HPDE6-E6E7 (cell line): ENCODE results near the gene MMP3.
A peak's percentile ranks its signal among the peaks of the same experiment; 100 is the strongest.
"Not testable (repeated sequence)": the region's sequence is repeated elsewhere in the genome, so short reads cannot be mapped to it uniquely, and the experiment has no call there.

Source experiments
- DNase-seq: peaks from one replicate; pipeline ENCODE4 v3.0.0; 2011; ENCODE audit warnings: missing footprints; ENCODE audit errors: extremely low spot score

MMP3 gene

GRCh38 chr11:102843489-102843888 is at the start of gene MMP3:
Gene MMP3, minus strand, starts transcription at chr11:102843609. Its CDS starts 63 bp downstream, at chr11:102843546.
- no peak for DNase-seq

GRCh38 chr11:102891736-102892135 is 48.3 kb upstream of the MMP3 start:
- DNase-seq: no peak

GRCh38 chr11:102886999-102887398 is 43.6 kb upstream of the MMP3 start:
- DNase-seq: no peak

- DNase-seq: no peak
Measured at GRCh38 chr11:102883141-102883540, 39.7 kb upstream of the MMP3 start.

GRCh38 chr11:102882389-102883024 is 39.1 kb upstream of the MMP3 start:
- no peak for DNase-seq

- DNase-seq: no peak
Measured at GRCh38 chr11:102879801-102880200, 36.4 kb upstream of the MMP3 start.

GRCh38 chr11:102878595-102878994 is 35.2 kb upstream of the MMP3 start:
- DNase-seq: no peak

GRCh38 chr11:102874852-102875251 is 31.4 kb upstream of the MMP3 start, which contains the start of gene MMP12:
Gene MMP12, minus strand, starts transcription at chr11:102874982. Its CDS starts 45 bp downstream, at chr11:102874937.
- no peak for DNase-seq

GRCh38 chr11:102869354-102869964 is 26.1 kb upstream of the MMP3 start:
- not testable (repeated sequence) for DNase-seq

GRCh38 chr11:102868339-102868738 is 24.9 kb upstream of the MMP3 start:
- DNase-seq: no peak

GRCh38 chr11:102864724-102865123 is 21.3 kb upstream of the MMP3 start:
- DNase-seq: no peak

GRCh38 chr11:102853956-102854355 is 10.5 kb upstream of the MMP3 start:
- peak; percentile 58 for DNase-seq

- no peak for DNase-seq
Measured at GRCh38 chr11:102853055-102853454, 9.6 kb upstream of the MMP3 start.

GRCh38 chr11:102850973-102851745 is 7.8 kb upstream of the MMP3 start:
- peak; percentile 52 for DNase-seq

GRCh38 chr11:102849311-102849710 is 5.9 kb upstream of the MMP3 start:
- peak; percentile 33 for DNase-seq

- peak; percentile 26 for DNase-seq
Measured at GRCh38 chr11:102846292-102846691, 2.9 kb upstream of the MMP3 start.

- DNase-seq: no peak
Measured at GRCh38 chr11:102842930-102843329, 479 bp downstream of the MMP3 start.

GRCh38 chr11:102840018-102840417 is 3.4 kb downstream of the MMP3 start:
- no peak for DNase-seq

GRCh38 chr11:102837646-102838045 is 5.8 kb downstream of the MMP3 start:
- DNase-seq: no peak

- no peak for DNase-seq
Measured at GRCh38 chr11:102837156-102837555, 6.3 kb downstream of the MMP3 start.

- DNase-seq: peak; percentile 23
Measured at GRCh38 chr11:102836290-102836875, 7.0 kb downstream of the MMP3 start.

- no peak for DNase-seq
Measured at GRCh38 chr11:102833731-102834130, 9.7 kb downstream of the MMP3 start.
